Endothelial cell of umbilical vein (primary cell): ENCODE measurements around the gene ARRB1.

Experiments used
- POLR2A ChIP-seq: IDR thresholded peaks from 2 replicates; pipeline ENCODE4 v1.6.1; 2012; ENCODE audit warnings: low read depth, mild to moderate bottlenecking, control low read depth, low read length
- POLR2AphosphoS5 ChIP-seq: IDR thresholded peaks from 2 replicates; pipeline ENCODE4 v1.6.1; 2012; ENCODE audit warnings: low read depth, mild to moderate bottlenecking, control low read depth, low read length, moderate library complexity; ENCODE audit not compliant: insufficient read depth
- TF ChIP-seq, protein P1 (sequence below), 2 donors: IDR thresholded peaks; 1 replicate in 1 of 2; 2 replicates in 1 of 2; pipeline ENCODE4 v1.5.1; 2011; ENCODE audit warnings: low read length in 2 of 2, mild to moderate bottlenecking in 2 of 2, moderate library complexity in 2 of 2, control low read depth in 1 of 2, inconsistent platforms in 1 of 2, low read depth in 1 of 2; ENCODE audit not compliant: insufficient read depth in 1 of 2; ENCODE audit errors: extremely low read depth in 1 of 2

DNA sequence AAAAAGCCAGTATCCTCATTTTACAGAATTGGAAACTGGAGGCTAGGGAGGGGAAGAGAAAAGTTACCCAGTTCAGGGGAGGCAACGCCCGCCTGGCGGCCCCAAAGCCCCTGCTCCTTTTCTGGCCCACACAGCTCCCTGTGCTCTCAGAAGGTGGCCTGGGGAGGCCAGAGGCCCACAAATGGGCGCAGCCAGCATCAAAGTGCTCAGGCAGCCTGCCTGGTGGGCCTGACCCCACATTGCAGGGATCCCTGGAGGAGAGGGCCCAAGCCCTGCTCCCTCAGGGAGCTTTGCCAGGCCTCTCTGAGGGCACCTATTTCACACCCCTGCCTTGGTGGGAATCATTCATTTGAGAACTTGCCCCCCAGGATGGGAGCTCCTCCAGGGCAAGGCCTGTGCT, 42.5 kb downstream of the ARRB1 start:
- TF ChIP-seq POLR2A, result no peak
- TF ChIP-seq, protein P1, sequence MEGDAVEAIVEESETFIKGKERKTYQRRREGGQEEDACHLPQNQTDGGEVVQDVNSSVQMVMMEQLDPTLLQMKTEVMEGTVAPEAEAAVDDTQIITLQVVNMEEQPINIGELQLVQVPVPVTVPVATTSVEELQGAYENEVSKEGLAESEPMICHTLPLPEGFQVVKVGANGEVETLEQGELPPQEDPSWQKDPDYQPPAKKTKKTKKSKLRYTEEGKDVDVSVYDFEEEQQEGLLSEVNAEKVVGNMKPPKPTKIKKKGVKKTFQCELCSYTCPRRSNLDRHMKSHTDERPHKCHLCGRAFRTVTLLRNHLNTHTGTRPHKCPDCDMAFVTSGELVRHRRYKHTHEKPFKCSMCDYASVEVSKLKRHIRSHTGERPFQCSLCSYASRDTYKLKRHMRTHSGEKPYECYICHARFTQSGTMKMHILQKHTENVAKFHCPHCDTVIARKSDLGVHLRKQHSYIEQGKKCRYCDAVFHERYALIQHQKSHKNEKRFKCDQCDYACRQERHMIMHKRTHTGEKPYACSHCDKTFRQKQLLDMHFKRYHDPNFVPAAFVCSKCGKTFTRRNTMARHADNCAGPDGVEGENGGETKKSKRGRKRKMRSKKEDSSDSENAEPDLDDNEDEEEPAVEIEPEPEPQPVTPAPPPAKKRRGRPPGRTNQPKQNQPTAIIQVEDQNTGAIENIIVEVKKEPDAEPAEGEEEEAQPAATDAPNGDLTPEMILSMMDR (IDR thresholded peaks at IDR 0.05; ENCODE audit: extremely low read depth in 1 of 2, insufficient read depth in 1 of 2, low read depth in 1 of 2, low read length in 2 of 2), result no peak
- no peak for TF ChIP-seq POLR2AphosphoS5
